ENCODE data around the gene TMCC2. TPM values are rescaled to one million over a fixed set of nuclear protein-coding genes. Genes with fewer than 3 reads are reported as not detected.
A peak's percentile ranks its signal among the peaks of the same experiment; 100 is the strongest.

The TMCC2 gene
- total and polyA plus RNA-seq, 2 donors (not counting 1 experiment from before 2014, with no cell fraction given) = 2.0 to 4.0 TPM

GRCh38 chr1:205294175-205294917 is 66.6 kb downstream of the TMCC2 start:
- intact Hi-C loops (cut with micrococcal nuclease) = no loop called here
- H3K4me3 ChIP-seq (ENCODE audit: control extremely low read depth in 1 of 5, extremely low read depth in 1 of 5, insufficient read depth in 1 of 5, low read depth in 2 of 5, low read length in 4 of 5) = no peak overlapping the region
- Mint-ChIP-seq H3K4me3 (no peak overlapping the region), H3K4me1 (peaks cover 79% of the 10 kb centered on the region), H3K27ac (peak overlapping the region; percentile 81), H3K9me3 (ENCODE audit: insufficient read depth) (no peaks in the 10 kb centered on the region), H3K27me3 (no peaks in the 10 kb centered on the region)
- ChIA-PET CTCF (interaction anchor here (1.0 to 56.6 kb wide), 6 partner anchors 9 to 230 kb away, joined by 3 to 2421 read pairs (median 4); partner anchors contain the start of gene NUAK2), POLR2A (interaction anchor here (1.9 kb wide), 1 partner anchor 19 kb away, joined by 10 read pairs; no protein-coding TSS in a partner anchor)
- H3K36me3 ChIP-seq (replicated peaks in 1 of 2; ENCODE audit: control extremely low read depth in 1 of 2, control insufficient read depth in 1 of 2, extremely low read depth in 1 of 2, insufficient read depth in 2 of 2, low read length in 1 of 2) = no peaks in the 10 kb centered on the region
- no peak overlapping the region for H3K9ac ChIP-seq (ENCODE audit: low read length)
- 76% methylated on average over 5 of the region's 6 CpGs for WGBS (ENCODE audit: insufficient coverage)
- H3K27me3 ChIP-seq (replicated peaks in 1 of 4; ENCODE audit: control extremely low read depth in 1 of 4, control insufficient read depth in 3 of 4, insufficient read depth in 4 of 4, low read length in 3 of 4) = no peaks in the 10 kb centered on the region
- no peaks in the 10 kb centered on the region for H4K20me1 ChIP-seq (ENCODE audit: control insufficient read depth, insufficient read depth, low read length, poor library complexity, severe bottlenecking)
- no peak for DNase-seq
- H3K27ac ChIP-seq (ENCODE audit: low read length in 2 of 2) = no peak overlapping the region
- H3K4me2 ChIP-seq (replicated peaks; ENCODE audit: low read depth, low read length, poor library complexity, severe bottlenecking) = peak overlapping the region; percentile 33
- peaks cover 6% of the 10 kb centered on the region for H3K79me2 ChIP-seq (ENCODE audit: control insufficient read depth, insufficient read depth, low read length)
- no peak overlapping the region for H2AFZ ChIP-seq (ENCODE audit: insufficient read depth, low read depth, low read length, poor library complexity, severe bottlenecking)
- no peak for TF ChIP-seq EZH2 (IDR thresholded peaks at IDR 0.05; ENCODE audit: borderline replicate concordance, insufficient read depth, low read depth, low read length, poor library complexity, severe bottlenecking)
- peaks cover 64 to 89% of the 10 kb centered on the region in 2 donors for H3K4me1 ChIP-seq (ENCODE audit: control insufficient read depth in 2 of 2, insufficient read depth in 2 of 2, low read length in 2 of 2)
- no peak for ATAC-seq (ENCODE audit: low read depth)
- peaks cover 0 to 8% (median 0%) of the 10 kb centered on the region in 3 donors for H3K9me3 ChIP-seq (ENCODE audit: control extremely low read depth in 1 of 3, control insufficient read depth in 2 of 3, insufficient read depth in 1 of 3, low read length in 2 of 3)

- Histone ChIP-seq H3K36me3 (replicated peaks in 1 of 2; ENCODE audit: control extremely low read depth in 1 of 2, control insufficient read depth in 1 of 2, extremely low read depth in 1 of 2, insufficient read depth in 2 of 2, low read length in 1 of 2) (no peaks in the 10 kb centered on the region), H4K20me1 (ENCODE audit: control insufficient read depth, insufficient read depth, low read length, poor library complexity, severe bottlenecking) (no peaks in the 10 kb centered on the region), H3K4me1 (ENCODE audit: control insufficient read depth in 2 of 2, insufficient read depth in 2 of 2, low read length in 2 of 2) (peaks cover 59 to 88% of the 10 kb centered on the region in 2 donors), H3K4me2 (replicated peaks; ENCODE audit: low read depth, low read length, poor library complexity, severe bottlenecking) (no peak overlapping the region), H3K9me3 (ENCODE audit: control extremely low read depth in 1 of 3, control insufficient read depth in 2 of 3, insufficient read depth in 1 of 3, low read length in 2 of 3) (peaks cover 0 to 8% (median 0%) of the 10 kb centered on the region in 3 donors), H2AFZ (ENCODE audit: insufficient read depth, low read depth, low read length, poor library complexity, severe bottlenecking) (peak overlapping the region; percentile 2), H3K9ac (ENCODE audit: low read length) (no peak overlapping the region), H3K79me2 (ENCODE audit: control insufficient read depth, insufficient read depth, low read length) (peaks cover 6% of the 10 kb centered on the region), H3K27me3 (replicated peaks in 1 of 4; ENCODE audit: control extremely low read depth in 1 of 4, control insufficient read depth in 3 of 4, insufficient read depth in 4 of 4, low read length in 3 of 4) (no peaks in the 10 kb centered on the region), H3K27ac (ENCODE audit: low read length in 2 of 2) (no peak overlapping the region), H3K4me3 (ENCODE audit: control extremely low read depth in 1 of 5, extremely low read depth in 1 of 5, insufficient read depth in 1 of 5, low read depth in 2 of 5, low read length in 4 of 5) (no peak overlapping the region)
- 96% methylated on average over 5 of the region's 5 CpGs for WGBS (ENCODE audit: insufficient coverage)
- intact Hi-C loops (cut with micrococcal nuclease) = no loop called here
- H3K4me1 Mint-ChIP-seq = peaks cover 79% of the 10 kb centered on the region
- H3K4me3 Mint-ChIP-seq = no peak overlapping the region
- DNase-seq = no peak
- peak overlapping the region; percentile 81 for H3K27ac Mint-ChIP-seq
- no peak for ATAC-seq (ENCODE audit: low read depth)
- H3K9me3 Mint-ChIP-seq (ENCODE audit: insufficient read depth) = no peaks in the 10 kb centered on the region
- POLR2A ChIA-PET = interaction anchor here (1.9 kb wide), 1 partner anchor 20 kb away, joined by 7 read pairs; no protein-coding TSS in a partner anchor
- H3K27me3 Mint-ChIP-seq = no peaks in the 10 kb centered on the region
- CTCF ChIA-PET = interaction anchor here (1.0 to 56.6 kb wide), 6 partner anchors 9 to 229 kb away, joined by 3 to 2421 read pairs (median 4); partner anchors contain the start of gene NUAK2
- TF ChIP-seq EZH2 (IDR thresholded peaks at IDR 0.05; ENCODE audit: borderline replicate concordance, insufficient read depth, low read depth, low read length, poor library complexity, severe bottlenecking) = no peak
- TF ChIP-seq CTCF (IDR thresholded peaks at IDR 0.05) = no peak
Observed at GRCh38 chr1:205294934-205295333, 67.2 kb downstream of the TMCC2 start.
